A673 (cell line): ENCODE data around the gene C19orf38. TPM values are rescaled to one million over a fixed set of nuclear protein-coding genes. Genes with fewer than 3 reads are reported as not detected.

Experiments used
- BruUV-seq: library from RNA; stranded (reverse); fragments of 400-500 nt; replicated peaks from 2 replicates; lab custom pipeline; 2021; lab: Mats Ljungman, UMichigan
- CTCF ChIA-PET: fragments of 300-600 bp; sonication (Branson Sonifier 250); formaldehyde crosslinking; loops from one replicate; lab custom pipeline; 2022; ENCODE audit warnings: antibody characterized with exemption; lab: Charles Lee
- POLR2A ChIA-PET: fragments of 300-600 bp; sonication (Branson Sonifier 250); formaldehyde crosslinking; loops from one replicate; lab custom pipeline; 2022; ENCODE audit warnings: antibody characterized with exemption; ENCODE audit not compliant: low non-redundant PET; lab: Charles Lee
- DNase-seq: peaks from one replicate; pipeline ENCODE4 v3.0.0-alpha.2; 2015; ENCODE audit warnings: low spot score
- H3K27ac ChIP-seq: fragments of 200-600 bp; sonication (generic); 2 replicates; pipeline ENCODE4 v1.5.1; 2016; ENCODE audit warnings: mixed run types, low read depth, mild to moderate bottlenecking, mixed read lengths, antibody characterized with exemption, low read length; ENCODE audit not compliant: poor library complexity, severe bottlenecking
- H3K27me3 ChIP-seq: fragments of 200-600 bp; sonication (generic); replicated peaks from 2 replicates; pipeline ENCODE4 v1.6.1; 2017; ENCODE audit warnings: mixed run types, low read depth, mild to moderate bottlenecking, mixed read lengths, antibody characterized with exemption, low read length; ENCODE audit not compliant: insufficient read depth, poor library complexity
- H3K36me3 ChIP-seq: fragments of 200-600 bp; sonication (generic); 2 replicates; pipeline ENCODE4 v1.6.1; 2016; ENCODE audit warnings: mixed run types, mild to moderate bottlenecking, mixed read lengths, antibody characterized with exemption, low read length; ENCODE audit not compliant: insufficient read depth, poor library complexity, severe bottlenecking
- H3K4me1 ChIP-seq: fragments of 200-600 bp; sonication (generic); 2 replicates; pipeline ENCODE4 v1.6.1; 2017; ENCODE audit warnings: mixed run types, mild to moderate bottlenecking, mixed read lengths, antibody characterized with exemption, low read length; ENCODE audit not compliant: insufficient read depth, poor library complexity, severe bottlenecking
- H3K4me3 ChIP-seq: fragments of 200-600 bp; sonication (generic); 2 replicates; pipeline ENCODE4 v1.5.1; 2016; ENCODE audit warnings: low read depth, mixed run types, mild to moderate bottlenecking, mixed read lengths, low read length; ENCODE audit not compliant: poor library complexity, severe bottlenecking
- H3K9me3 ChIP-seq: fragments of 200-600 bp; sonication (generic); 2 replicates; pipeline ENCODE4 v1.6.1; 2016; ENCODE audit warnings: mixed run types, low read depth, mild to moderate bottlenecking, mixed read lengths, antibody characterized with exemption, low read length; ENCODE audit not compliant: poor library complexity, severe bottlenecking
- EZH2 ChIP-seq: fragments of 200-600 bp; sonication (generic); IDR thresholded peaks from 2 replicates; pipeline ENCODE4 v1.6.1; 2017; ENCODE audit warnings: borderline replicate concordance, low read depth, mild to moderate bottlenecking, mixed read lengths, antibody characterized with exemption, low read length; ENCODE audit not compliant: poor library complexity, severe bottlenecking
- intact Hi-C: fragments of 100-400 bp; cut with micrococcal nuclease; formaldehyde crosslinking; loops from one replicate; pipeline ENCODE4 v1.10.0; 2022; ENCODE audit not compliant: unreplicated experiment
- total RNA-seq: library from RNA; stranded (reverse); gene quantifications from 2 replicates; pipeline ENCODE4 v1.2.3, GENCODE V29; 2021
- TF ChIP-seq, protein P1 (sequence below): fragments of 300-800, 200-600 bp; sonication (generic); conservative IDR thresholded peaks from 2 replicates; pipeline ENCODE4 v1.5.1; 2017; ENCODE audit warnings: low read depth, mild to moderate bottlenecking, antibody characterized with exemption, low read length, moderate library complexity, mixed read lengths

The C19orf38 gene
- total RNA-seq, 1 experiment from 2014 or later, result not detected

- DNase-seq, result no peak
- H3K9me3 ChIP-seq, result no peaks in the 10 kb centered on the region
- no peak overlapping the region for H3K27ac ChIP-seq
- CTCF ChIA-PET, result interaction anchor here (0.7 kb wide), 1 partner anchor 20 kb away, joined by 5 read pairs; no protein-coding TSS in a partner anchor
- peaks cover 6% of the 10 kb centered on the region for H3K36me3 ChIP-seq
- intact Hi-C loops, result no loop called here
- no peaks in the 10 kb centered on the region for H3K27me3 ChIP-seq
- no peak overlapping the region for H3K4me3 ChIP-seq
- BruUV-seq, result no TSS peak
- POLR2A ChIA-PET, result no interaction called here
- TF ChIP-seq, protein P1, sequence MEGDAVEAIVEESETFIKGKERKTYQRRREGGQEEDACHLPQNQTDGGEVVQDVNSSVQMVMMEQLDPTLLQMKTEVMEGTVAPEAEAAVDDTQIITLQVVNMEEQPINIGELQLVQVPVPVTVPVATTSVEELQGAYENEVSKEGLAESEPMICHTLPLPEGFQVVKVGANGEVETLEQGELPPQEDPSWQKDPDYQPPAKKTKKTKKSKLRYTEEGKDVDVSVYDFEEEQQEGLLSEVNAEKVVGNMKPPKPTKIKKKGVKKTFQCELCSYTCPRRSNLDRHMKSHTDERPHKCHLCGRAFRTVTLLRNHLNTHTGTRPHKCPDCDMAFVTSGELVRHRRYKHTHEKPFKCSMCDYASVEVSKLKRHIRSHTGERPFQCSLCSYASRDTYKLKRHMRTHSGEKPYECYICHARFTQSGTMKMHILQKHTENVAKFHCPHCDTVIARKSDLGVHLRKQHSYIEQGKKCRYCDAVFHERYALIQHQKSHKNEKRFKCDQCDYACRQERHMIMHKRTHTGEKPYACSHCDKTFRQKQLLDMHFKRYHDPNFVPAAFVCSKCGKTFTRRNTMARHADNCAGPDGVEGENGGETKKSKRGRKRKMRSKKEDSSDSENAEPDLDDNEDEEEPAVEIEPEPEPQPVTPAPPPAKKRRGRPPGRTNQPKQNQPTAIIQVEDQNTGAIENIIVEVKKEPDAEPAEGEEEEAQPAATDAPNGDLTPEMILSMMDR, result no peak
- no peak for TF ChIP-seq EZH2
- peaks cover 8% of the 10 kb centered on the region for H3K4me1 ChIP-seq
Observed at GRCh38 chr19:10808937-10809649, 39.1 kb upstream of the C19orf38 start.

- ChIA-PET POLR2A (no interaction called here), CTCF (no interaction called here)
- intact Hi-C loops, result no loop called here
- BruUV-seq, result no TSS peak
- H3K36me3 ChIP-seq, result peaks cover 4% of the 10 kb centered on the region
- no peaks in the 10 kb centered on the region for H3K9me3 ChIP-seq
- peaks cover 8% of the 10 kb centered on the region for H3K4me1 ChIP-seq
- TF ChIP-seq, protein P1, result no peak
- no peak for TF ChIP-seq EZH2
- DNase-seq, result no peak
- no peaks in the 10 kb centered on the region for H3K27me3 ChIP-seq
- no peak overlapping the region for H3K4me3 ChIP-seq
- no peak overlapping the region for H3K27ac ChIP-seq
Observed at GRCh38 chr19:10809651-10810285, 38.4 kb upstream of the C19orf38 start.

DNA sequence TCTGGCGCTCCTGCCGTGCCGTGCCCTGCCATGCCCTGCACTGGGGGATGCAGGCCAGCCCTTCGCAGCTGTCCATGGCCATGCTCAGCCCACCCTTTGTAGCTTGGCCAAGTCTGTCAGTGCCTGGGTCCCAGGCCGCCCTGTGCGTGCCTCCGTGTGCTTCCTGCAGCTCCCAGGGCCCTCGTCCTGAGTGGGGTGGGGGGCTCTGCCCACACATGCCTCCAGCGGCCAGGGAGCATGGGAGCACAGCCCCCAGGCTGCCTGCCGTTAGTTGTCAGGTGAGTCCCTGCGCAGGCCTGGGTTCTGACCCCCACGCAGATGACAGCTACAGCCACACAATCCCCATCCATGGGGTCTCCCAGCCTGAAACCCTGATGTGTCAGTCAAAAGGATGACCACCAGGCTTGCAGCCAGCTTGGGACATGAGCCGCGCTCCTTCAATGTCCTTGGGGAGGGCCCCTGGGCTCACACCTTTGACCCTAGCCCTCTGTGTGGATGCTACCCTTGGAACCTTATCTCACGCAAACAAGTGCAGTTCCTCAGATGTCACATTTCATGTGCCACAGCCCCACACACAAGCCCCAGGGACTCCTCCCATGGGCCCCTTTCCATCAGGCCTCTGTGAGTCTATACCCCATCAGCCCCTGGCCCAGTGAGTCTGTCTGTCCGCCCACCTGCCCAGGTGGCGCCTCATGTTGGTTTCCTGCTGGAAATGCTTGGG is 36.7 kb upstream of the C19orf38 start:
- H3K9me3 ChIP-seq, result no peaks in the 10 kb centered on the region
- intact Hi-C loops, result no loop called here
- POLR2A ChIA-PET, result no interaction called here
- no peaks in the 10 kb centered on the region for H3K36me3 ChIP-seq
- no peak for TF ChIP-seq EZH2
- TF ChIP-seq, protein P1, result no peak
- DNase-seq, result no peak
- no TSS peak for BruUV-seq
- H3K4me1 ChIP-seq, result peaks cover 8% of the 10 kb centered on the region
- no peak overlapping the region for H3K4me3 ChIP-seq
- CTCF ChIA-PET, result no interaction called here
- H3K27ac ChIP-seq, result no peak overlapping the region
- no peaks in the 10 kb centered on the region for H3K27me3 ChIP-seq
